H9 (cell line): Measurements from ENCODE around the gene CALN1. TPM values are rescaled to one million over a fixed set of nuclear protein-coding genes. Genes with fewer than 3 reads are reported as not detected.

Experiments used
- DNase-seq: peaks from one replicate; pipeline ENCODE4 v3.0.0-alpha.2; 2017
- H2AFZ ChIP-seq: one replicate; pipeline ENCODE4 v1.6.1; 2013; ENCODE audit warnings: mild to moderate bottlenecking, low read length, control low read depth, moderate library complexity
- H2AK5ac ChIP-seq: 2 replicates; pipeline ENCODE4 v1.6.1; 2013; ENCODE audit warnings: low read length, control low read depth, mixed read lengths; ENCODE audit not compliant: insufficient read length
- H2BK120ac ChIP-seq: one replicate; pipeline ENCODE4 v1.6.1; 2013; ENCODE audit warnings: low read depth, mild to moderate bottlenecking, low read length, control low read depth, inconsistent platforms; ENCODE audit not compliant: poor library complexity, severe bottlenecking
- H2BK12ac ChIP-seq: 2 replicates; pipeline ENCODE4 v1.6.1; 2013; ENCODE audit warnings: low read length, control low read depth, mixed read lengths, low read depth; ENCODE audit not compliant: insufficient read length
- H2BK15ac ChIP-seq: 2 replicates; pipeline ENCODE4 v1.6.1; 2013; ENCODE audit warnings: low read depth, low read length, control low read depth
- H2BK20ac ChIP-seq: one replicate; pipeline ENCODE4 v1.6.1; 2013; ENCODE audit warnings: low read depth, mild to moderate bottlenecking, low read length, control low read depth, inconsistent platforms; ENCODE audit not compliant: poor library complexity, severe bottlenecking
- H2BK5ac ChIP-seq: 2 replicates; pipeline ENCODE4 v1.6.1; 2013; ENCODE audit warnings: low read length, control low read depth, mixed read lengths; ENCODE audit not compliant: insufficient read length
- H3K14ac ChIP-seq: 2 replicates; pipeline ENCODE4 v1.6.1; 2013; ENCODE audit warnings: low read length, control low read depth; ENCODE audit not compliant: insufficient read depth
- H3K18ac ChIP-seq: 2 replicates; pipeline ENCODE4 v1.6.1; 2013; ENCODE audit warnings: low read depth, mild to moderate bottlenecking, mixed read lengths, low read length, control low read depth; ENCODE audit not compliant: insufficient read length
- H3K23ac ChIP-seq: 2 replicates; pipeline ENCODE4 v1.6.1; 2013; ENCODE audit warnings: low read length, control low read depth, mixed read lengths, low read depth; ENCODE audit not compliant: insufficient read length
- H3K23me2 ChIP-seq: 2 replicates; pipeline ENCODE4 v1.6.1; 2013; ENCODE audit warnings: low read depth, mild to moderate bottlenecking, mixed read lengths, low read length, control low read depth; ENCODE audit not compliant: insufficient read length, poor library complexity, severe bottlenecking
- H3K27ac ChIP-seq: 2 replicates; pipeline ENCODE4 v1.5.1; 2013; ENCODE audit warnings: low read length, control low read depth, mixed read lengths, low read depth; ENCODE audit not compliant: insufficient read length
- H3K27me3 ChIP-seq: 2 replicates; pipeline ENCODE4 v1.6.1; 2013; ENCODE audit warnings: low read length, control low read depth, inconsistent platforms; ENCODE audit not compliant: insufficient read depth
- H3K4ac ChIP-seq: 2 replicates; pipeline ENCODE4 v1.6.1; 2013; ENCODE audit warnings: low read depth, mild to moderate bottlenecking, control low read depth, inconsistent platforms, low read length, moderate library complexity
- H3K4me1 ChIP-seq: 2 replicates; pipeline ENCODE4 v1.6.1; 2013; ENCODE audit warnings: low read length, control low read depth, inconsistent platforms; ENCODE audit not compliant: insufficient read depth
- H3K4me2 ChIP-seq: 2 replicates; pipeline ENCODE4 v1.6.1; 2013; ENCODE audit warnings: low read length, control low read depth, mixed read lengths; ENCODE audit not compliant: insufficient read length, insufficient read depth
- H3K56ac ChIP-seq: 2 replicates; pipeline ENCODE4 v1.6.1; 2013; ENCODE audit warnings: low read depth, mild to moderate bottlenecking, mixed read lengths, low read length, control low read depth; ENCODE audit not compliant: insufficient read length
- H3K79me1 ChIP-seq: 2 replicates; pipeline ENCODE4 v1.6.1; 2013; ENCODE audit warnings: low read depth, mild to moderate bottlenecking, moderate library complexity, low read length, control low read depth, inconsistent platforms; ENCODE audit not compliant: insufficient read depth, poor library complexity, severe bottlenecking
- H3K79me2 ChIP-seq: 2 replicates; pipeline ENCODE4 v1.6.1; 2013; ENCODE audit warnings: low read length, control low read depth, inconsistent platforms; ENCODE audit not compliant: insufficient read depth
- H3K9ac ChIP-seq: 2 replicates; pipeline ENCODE4 v1.6.1; 2013; ENCODE audit warnings: low read length, control low read depth, mixed read lengths; ENCODE audit not compliant: insufficient read length; ENCODE audit errors: extremely low read depth
- H3K9me3 ChIP-seq: one replicate; pipeline ENCODE4 v1.6.1; 2013; ENCODE audit warnings: low read depth, low read length, inconsistent platforms; ENCODE audit not compliant: control insufficient read depth
- H3T11ph ChIP-seq: one replicate; pipeline ENCODE4 v1.6.1; 2013; ENCODE audit warnings: mild to moderate bottlenecking, low read length, control low read depth, inconsistent platforms
- H4K20me1 ChIP-seq: one replicate; pipeline ENCODE4 v1.6.1; 2013; ENCODE audit not compliant: control insufficient read depth, insufficient read length, insufficient read depth
- H4K5ac ChIP-seq: 2 replicates; pipeline ENCODE4 v1.6.1; 2013; ENCODE audit warnings: low read depth, mild to moderate bottlenecking, mixed read lengths, low read length, control low read depth; ENCODE audit not compliant: insufficient read length
- H4K8ac ChIP-seq: replicated peaks from 2 replicates; pipeline ENCODE4 v1.6.1; 2013; ENCODE audit warnings: low read length, control low read depth, mixed read lengths, low read depth; ENCODE audit not compliant: insufficient read length
- H4K91ac ChIP-seq: 2 replicates; pipeline ENCODE4 v1.6.1; 2013; ENCODE audit warnings: low read depth, mild to moderate bottlenecking, moderate library complexity, mixed read lengths, low read length, control low read depth; ENCODE audit not compliant: insufficient read length
- H3K27ac Mint-ChIP-seq, 3 experiments: 2 replicates in 2 of 3; 3 replicates in 1 of 3; pipeline ENCODE4 v1.8.0; 2020 to 2021; ENCODE audit warnings: mixed read lengths in 3 of 3, mild to moderate bottlenecking in 1 of 3, moderate library complexity in 1 of 3
- H3K27me3 Mint-ChIP-seq: 2 replicates; pipeline ENCODE4 v1.8.0; 2021; ENCODE audit warnings: low read depth, mild to moderate bottlenecking, moderate library complexity, mixed read lengths
- H3K36me3 Mint-ChIP-seq, 3 experiments: 2 replicates in 2 of 3; 3 replicates in 1 of 3; pipeline ENCODE4 v1.8.0; 2020 to 2021; ENCODE audit warnings: low read depth in 3 of 3, mixed read lengths in 3 of 3; ENCODE audit not compliant: insufficient read depth in 1 of 3
- H3K4me1 Mint-ChIP-seq, 2 experiments: 2 replicates each; pipeline ENCODE4 v1.8.0; 2020; ENCODE audit warnings: mixed read lengths in 2 of 2
- H3K4me3 Mint-ChIP-seq, 2 experiments: 2 replicates in 1 of 2; 3 replicates in 1 of 2; pipeline ENCODE4 v1.8.0; 2020 to 2021; ENCODE audit warnings: mild to moderate bottlenecking in 2 of 2, mixed read lengths in 2 of 2, moderate library complexity in 1 of 2
- H3K9me3 Mint-ChIP-seq, 2 experiments: 2 replicates in 1 of 2; 3 replicates in 1 of 2; pipeline ENCODE4 v1.8.0; 2020; ENCODE audit warnings: mild to moderate bottlenecking in 2 of 2, mixed read lengths in 2 of 2, moderate library complexity in 1 of 2
- CTCF ChIP-seq: fragments of 200-600 bp; sonication (generic); conservative IDR thresholded peaks from 3 replicates; pipeline ENCODE4 v1.8.0; 2021; ENCODE audit warnings: antibody characterized with exemption, mild to moderate bottlenecking
- WGBS: extraction: QIAGEN DNeasy Blood & Tissue Kit; methylation state at CpG from one replicate; pipeline ENCODE4 v1.1.7; 2013; ENCODE audit warnings: missing lambda C conversion rate, low lambda C conversion rate, mixed read lengths; ENCODE audit not compliant: insufficient read length; ENCODE audit errors: extremely low coverage; 5-methylcytosine and 5-hydroxymethylcytosine counted together
- total RNA-seq: library from RNA; stranded (reverse); gene quantifications from 2 replicates; pipeline ENCODE4 v1.2.1, GENCODE V29; 2021

The CALN1 gene
- total RNA-seq, 1 experiment from 2014 or later: 2.8 TPM

- H3K23me2 ChIP-seq: no peaks in the 10 kb centered on the region
- H3K9ac ChIP-seq: no peak overlapping the region
- no peak overlapping the region for H4K5ac ChIP-seq
- H3K14ac ChIP-seq: no peak overlapping the region
- H3K4me1 ChIP-seq: no peaks in the 10 kb centered on the region
- Mint-ChIP-seq H3K4me1 (no peaks in the 10 kb centered on the region), H3K36me3 (no peaks in the 10 kb centered on the region), H3K4me3 (no peak overlapping the region), H3K27me3 (no peaks in the 10 kb centered on the region), H3K27ac (no peak overlapping the region), H3K9me3 (no peaks in the 10 kb centered on the region)
- no peaks in the 10 kb centered on the region for H3K79me1 ChIP-seq
- no peaks in the 10 kb centered on the region for H3K27me3 ChIP-seq
- WGBS: no CpG with 5 or more reads among the region's 3 CpGs
- H2AK5ac ChIP-seq: no peak overlapping the region
- no peak for DNase-seq
- H2AFZ ChIP-seq: no peak overlapping the region
- no peak overlapping the region for H3K23ac ChIP-seq
- no peak overlapping the region for H3T11ph ChIP-seq
- H3K27ac ChIP-seq: no peak overlapping the region
- H2BK15ac ChIP-seq: no peak overlapping the region
- no peak overlapping the region for H3K4me2 ChIP-seq
- no peak overlapping the region for H3K56ac ChIP-seq
- no peak overlapping the region for H3K18ac ChIP-seq
- no peak overlapping the region for H2BK12ac ChIP-seq
- no peak overlapping the region for H2BK5ac ChIP-seq
- no peak overlapping the region for H4K8ac ChIP-seq
- H4K20me1 ChIP-seq: no peaks in the 10 kb centered on the region
- no peaks in the 10 kb centered on the region for H3K9me3 ChIP-seq
- no peak overlapping the region for H4K91ac ChIP-seq
- H3K79me2 ChIP-seq: no peaks in the 10 kb centered on the region
- H2BK20ac ChIP-seq: no peak overlapping the region
- H3K4ac ChIP-seq: no peak overlapping the region
- TF ChIP-seq CTCF: no peak
- H2BK120ac ChIP-seq: no peak overlapping the region
Observed at GRCh38 chr7:71962636-71963035, 449.5 kb downstream of the CALN1 start.
